K562 (cell line): Measurements from ENCODE around the gene FAAP100. TPM values are rescaled to one million over a fixed set of nuclear protein-coding genes. Genes with fewer than 3 reads are reported as not detected.

ENCODE experiments used
- POLR2H ChIP-seq: IDR thresholded peaks from 2 replicates; pipeline ENCODE4 v1.6.1; 2016; ENCODE audit warnings: missing genetic modification characterization, low read depth, mild to moderate bottlenecking, control low read depth, missing compliant biosample characterization, moderate library complexity
- RBM25 ChIP-seq: fragments of 200-400 bp; formaldehyde crosslinking; IDR thresholded peaks from 2 replicates; pipeline ENCODE4 v1.6.1; 2018; ENCODE audit warnings: low read length, low read depth, moderate library complexity; ENCODE audit not compliant: severe bottlenecking
- TBL1XR1 ChIP-seq, 2 experiments: IDR thresholded peaks; 2 replicates each; pipeline ENCODE4 v1.6.1; 2012; ENCODE audit warnings: improper control_type of control experiment in 2 of 2, low read length in 2 of 2, mild to moderate bottlenecking in 1 of 2
- ZKSCAN1 ChIP-seq: fragments of 150-350 bp; IDR thresholded peaks from 2 replicates; pipeline ENCODE4 v1.6.1; 2016; ENCODE audit warnings: low read depth, low read length
- polyA plus RNA-seq, 8 experiments: library from polyadenylated mRNA; depleted of rRNA in 4 of 8; stranded (reverse) in 5 of 8; unstranded in 3 of 8; fragments of >200 nt; fragmentation: Nextera tagmentation in 2 of 8; fragmentation: Illumina TruSeq in 1 of 8; extraction: Ambion mirVana in 2 of 8; extraction: Trizol in 1 of 8; gene quantifications; 2 replicates each; pipeline versions ENCODE4 v1.2.1 to v1.2.3, GENCODE V29; 2011 to 2014; ENCODE audit warnings: inconsistent platforms in 1 of 8, missing spikeins in 1 of 8
- total RNA-seq, 7 experiments: library from RNA; depleted of rRNA in 6 of 7; stranded (reverse); fragments of >200 nt in 6 of 7; fragmentation: Illumina TruSeq in 2 of 7; extraction: Trizol in 2 of 7; gene quantifications; 2 replicates each; pipeline versions ENCODE4 v1.2.1 to v1.2.3, GENCODE V29; 2011 to 2021; ENCODE audit warnings: low replicate concordance in 1 of 7
- TF ChIP-seq, protein P1 (sequence below), 2 experiments: fragments of 450-650 bp in 1 of 2; sonication (generic) in 1 of 2; formaldehyde crosslinking in 1 of 2; IDR thresholded peaks; 2 replicates each; pipeline versions ENCODE4 v1.7.1 to v1.9.0; 2016 to 2022; ENCODE audit warnings: inconsistent platforms in 1 of 2, mild to moderate bottlenecking in 1 of 2, missing genetic modification reagents in 1 of 2

Gene FAAP100
- total and polyA plus RNA-seq, 9 of the 15 experiments (the other 6 are each of a cell fraction or from before 2014, with no cell fraction given) = 0.31 to 51.2 (median 12.6) TPM

- TF ChIP-seq, protein P1, sequence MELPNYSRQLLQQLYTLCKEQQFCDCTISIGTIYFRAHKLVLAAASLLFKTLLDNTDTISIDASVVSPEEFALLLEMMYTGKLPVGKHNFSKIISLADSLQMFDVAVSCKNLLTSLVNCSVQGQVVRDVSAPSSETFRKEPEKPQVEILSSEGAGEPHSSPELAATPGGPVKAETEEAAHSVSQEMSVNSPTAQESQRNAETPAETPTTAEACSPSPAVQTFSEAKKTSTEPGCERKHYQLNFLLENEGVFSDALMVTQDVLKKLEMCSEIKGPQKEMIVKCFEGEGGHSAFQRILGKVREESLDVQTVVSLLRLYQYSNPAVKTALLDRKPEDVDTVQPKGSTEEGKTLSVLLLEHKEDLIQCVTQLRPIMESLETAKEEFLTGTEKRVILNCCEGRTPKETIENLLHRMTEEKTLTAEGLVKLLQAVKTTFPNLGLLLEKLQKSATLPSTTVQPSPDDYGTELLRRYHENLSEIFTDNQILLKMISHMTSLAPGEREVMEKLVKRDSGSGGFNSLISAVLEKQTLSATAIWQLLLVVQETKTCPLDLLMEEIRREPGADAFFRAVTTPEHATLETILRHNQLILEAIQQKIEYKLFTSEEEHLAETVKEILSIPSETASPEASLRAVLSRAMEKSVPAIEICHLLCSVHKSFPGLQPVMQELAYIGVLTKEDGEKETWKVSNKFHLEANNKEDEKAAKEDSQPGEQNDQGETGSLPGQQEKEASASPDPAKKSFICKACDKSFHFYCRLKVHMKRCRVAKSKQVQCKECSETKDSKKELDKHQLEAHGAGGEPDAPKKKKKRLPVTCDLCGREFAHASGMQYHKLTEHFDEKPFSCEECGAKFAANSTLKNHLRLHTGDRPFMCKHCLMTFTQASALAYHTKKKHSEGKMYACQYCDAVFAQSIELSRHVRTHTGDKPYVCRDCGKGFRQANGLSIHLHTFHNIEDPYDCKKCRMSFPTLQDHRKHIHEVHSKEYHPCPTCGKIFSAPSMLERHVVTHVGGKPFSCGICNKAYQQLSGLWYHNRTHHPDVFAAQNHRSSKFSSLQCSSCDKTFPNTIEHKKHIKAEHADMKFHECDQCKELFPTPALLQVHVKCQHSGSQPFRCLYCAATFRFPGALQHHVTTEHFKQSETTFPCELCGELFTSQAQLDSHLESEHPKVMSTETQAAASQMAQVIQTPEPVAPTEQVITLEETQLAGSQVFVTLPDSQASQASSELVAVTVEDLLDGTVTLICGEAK (IDR thresholded peaks at IDR 0.05) = no peak
- TF ChIP-seq, protein P1 (CRISPR knock-in tag; IDR thresholded peaks at IDR 0.05) = no peak
- TF ChIP-seq TBL1XR1 (IDR thresholded peaks at IDR 0.05; ENCODE audit: low read length in 2 of 2) = no peak
- TF ChIP-seq RBM25 = no peak
- TF ChIP-seq POLR2H (tag) = no peak
- TF ChIP-seq ZKSCAN1 = no peak
- TF ChIP-seq, all 486 proteins: peak for 0
These were observed 23.7 kb upstream of the FAAP100 start (continued) for GRCh38 chr17:81575836-81576235.
